GM21367 (cell line): Measurements from ENCODE around the gene PMS1.
"Not testable (repeated sequence)": the region's sequence is repeated elsewhere in the genome, so short reads cannot be mapped to it uniquely, and the experiment has no call there.

ENCODE experiments used
- ATAC-seq: cut with Tn5 transposase; IDR thresholded peaks from one replicate; pipeline ENCODE4 v1.9.1; 2021; ENCODE audit not compliant: unreplicated experiment

Gene PMS1

GRCh38 chr2:189783927-189784867 lies at the start of gene PMS1, which contains the start of gene ORMDL1:
PMS1 (plus strand) TSS chr2:189784450; CDS start chr2:189791810, 7,360 bp downstream.
ORMDL1 (minus strand) TSS chr2:189784339; CDS start chr2:189782595, 1,744 bp downstream.
- ATAC-seq = peak; percentile 92

GRCh38 chr2:189751080-189751658 lies 33.1 kb upstream of the PMS1 start:
- ATAC-seq = no peak

GRCh38 chr2:189756311-189756952 lies 27.8 kb upstream of the PMS1 start:
- no peak for ATAC-seq

- not testable (repeated sequence) for ATAC-seq
Measured at GRCh38 chr2:189760154-189760553, 24.1 kb upstream of the PMS1 start.

GRCh38 chr2:189762229-189762550 lies 22.1 kb upstream of the PMS1 start:
- no peak for ATAC-seq

GRCh38 chr2:189762551-189763298 lies 21.5 kb upstream of the PMS1 start, which contains the start of gene OSGEPL1:
OSGEPL1 (minus strand) TSS chr2:189762792; CDS start chr2:189761640, 1,152 bp downstream.
- peak; percentile 94 for ATAC-seq

GRCh38 chr2:189763908-189764661 lies 20.2 kb upstream of the PMS1 start:
- ATAC-seq = no peak

- no peak for ATAC-seq
Measured at GRCh38 chr2:189770590-189771322, 13.5 kb upstream of the PMS1 start.

DNA sequence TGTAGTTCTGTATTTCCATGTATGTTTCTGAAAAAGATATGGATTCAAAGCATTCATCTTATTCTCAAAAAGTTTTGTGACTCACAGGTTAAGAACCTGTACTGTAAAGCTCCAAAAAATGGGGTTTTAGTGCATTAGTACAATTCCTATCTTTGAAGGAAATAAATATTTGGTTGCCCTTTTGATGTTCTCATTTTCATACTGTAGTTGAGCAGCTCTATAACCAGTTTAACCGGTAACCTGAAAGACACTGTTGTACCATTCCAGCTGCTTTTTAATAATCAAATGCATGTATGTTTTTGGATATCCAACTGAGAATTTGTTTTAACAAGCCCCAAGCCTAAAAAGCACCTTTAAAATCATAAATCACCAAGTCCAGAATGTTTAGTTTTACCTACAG lies 12.0 kb upstream of the PMS1 start:
- no peak for ATAC-seq

GRCh38 chr2:189782221-189782671 lies 2.0 kb upstream of the PMS1 start:
- ATAC-seq = no peak

DNA sequence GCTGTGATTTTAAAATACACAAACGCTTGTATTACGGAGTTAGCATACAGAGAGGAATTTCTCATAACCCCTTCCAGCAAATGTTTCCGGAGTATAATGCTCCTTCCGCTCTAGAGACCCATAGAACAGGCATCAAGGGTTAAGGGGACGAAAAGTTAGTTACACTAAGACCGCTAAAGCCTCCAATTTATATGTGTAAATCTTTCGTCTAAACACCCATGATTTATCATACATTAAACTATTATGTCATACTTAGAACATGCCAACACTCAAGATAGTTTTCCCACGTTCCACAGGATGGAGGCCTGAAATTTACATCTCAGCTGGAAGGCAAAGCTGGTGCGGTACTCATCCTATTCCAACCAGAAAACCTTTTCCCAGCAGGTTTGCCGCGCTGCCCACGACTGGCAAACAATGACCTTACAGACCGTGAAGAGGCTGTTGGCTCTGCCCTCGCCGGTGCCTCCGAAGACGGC lies 761 bp upstream of the PMS1 start:
- ATAC-seq = peak; percentile 16

DNA sequence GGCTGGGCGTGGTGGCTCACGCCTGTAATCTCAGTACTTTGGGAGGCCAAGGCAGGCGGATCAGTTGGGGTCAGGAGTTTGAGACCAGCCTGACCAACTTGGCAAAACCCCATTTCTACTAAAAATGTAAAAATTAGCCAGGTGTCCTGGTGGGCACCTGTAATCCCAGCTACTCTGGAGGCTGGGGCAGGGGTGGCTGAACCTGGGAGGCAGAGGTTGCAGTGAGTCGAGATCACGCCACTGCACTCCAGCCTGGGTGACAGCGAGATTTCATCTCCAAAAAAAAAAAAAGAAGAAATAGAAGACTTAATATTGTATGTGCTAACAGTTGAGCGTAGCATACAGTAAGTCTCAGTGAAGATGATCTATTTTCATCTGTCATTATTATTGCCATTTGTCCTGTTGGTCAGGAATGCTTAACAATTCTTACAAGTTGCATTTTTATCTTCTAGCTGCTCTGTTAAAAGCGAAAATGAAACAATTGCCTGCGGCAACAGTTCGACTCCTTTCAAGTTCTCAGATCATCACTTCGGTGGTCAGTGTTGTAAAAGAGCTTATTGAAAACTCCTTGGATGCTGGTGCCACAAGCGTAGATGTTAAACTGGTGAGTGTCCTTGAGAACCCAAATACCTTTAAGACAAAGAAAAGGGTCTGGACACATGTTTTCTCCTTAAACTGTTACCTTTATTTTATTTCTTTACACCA lies 7.2 kb downstream of the PMS1 start:
- no peak for ATAC-seq

GRCh38 chr2:189794310-189794709 lies 10.1 kb downstream of the PMS1 start:
- ATAC-seq = no peak

GRCh38 chr2:189797902-189798301 lies 13.7 kb downstream of the PMS1 start:
- no peak for ATAC-seq

GRCh38 chr2:189798312-189799029 lies 14.2 kb downstream of the PMS1 start:
- peak; percentile 67 for ATAC-seq

- no peak for ATAC-seq
Measured at GRCh38 chr2:189799030-189799331, 14.7 kb downstream of the PMS1 start.

DNA sequence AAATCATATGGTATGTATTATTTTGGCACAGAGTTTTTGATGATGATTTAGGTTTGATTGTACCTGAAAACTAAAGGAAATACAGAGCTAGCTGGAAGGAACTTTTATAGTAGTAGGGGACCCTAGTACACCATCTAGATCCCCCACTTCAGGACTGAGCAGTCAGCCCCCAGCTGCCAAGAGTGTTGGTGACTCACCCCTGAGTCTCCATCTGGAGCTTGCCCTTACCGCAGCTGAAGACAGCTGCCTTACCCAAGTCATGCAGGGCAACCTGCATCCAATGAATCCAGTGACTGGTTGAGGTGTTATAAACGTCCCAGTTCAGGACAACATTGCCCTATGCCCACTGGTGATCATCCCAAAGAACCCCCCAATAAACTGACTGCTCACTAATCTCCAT lies 15.3 kb downstream of the PMS1 start:
- no peak for ATAC-seq

DNA sequence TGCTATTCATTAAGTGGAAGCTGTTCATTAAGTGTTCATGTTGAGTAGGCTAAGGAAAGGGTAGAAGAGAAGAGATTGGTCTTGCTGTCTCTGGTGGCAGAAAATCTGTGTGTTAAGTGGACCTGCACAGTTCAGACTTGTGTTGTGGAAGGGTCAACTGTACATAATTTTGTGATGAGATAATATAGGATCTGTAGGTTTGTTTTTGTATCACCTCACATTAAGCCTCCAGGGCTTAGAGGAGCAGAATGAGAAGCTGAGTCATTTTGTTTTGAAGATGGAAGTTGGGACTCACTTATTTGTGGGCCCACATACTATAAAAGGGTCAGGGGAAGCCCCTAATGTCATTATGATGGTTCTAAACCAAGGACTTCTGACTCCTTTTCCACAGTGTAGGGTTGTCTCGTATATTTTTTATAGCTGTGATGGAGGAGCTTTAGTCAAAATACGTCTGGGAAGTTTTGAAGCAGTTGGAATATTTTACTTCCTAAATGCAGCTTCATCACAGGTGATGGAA lies 18.2 kb downstream of the PMS1 start:
- no peak for ATAC-seq
